NCI-H1417 (cell line): ENCODE data around the gene TGFBR3.
A peak's percentile ranks its signal among the peaks of the same experiment; 100 is the strongest.
"Not testable (repeated sequence)": the region's sequence is repeated elsewhere in the genome, so short reads cannot be mapped to it uniquely, and the experiment has no call there.

Experiments
- DNase-seq, 3 experiments: peaks; one replicate each; lab custom pipeline; 2025; lab: John Stamatoyannopoulos, UW

Gene TGFBR3

DNA sequence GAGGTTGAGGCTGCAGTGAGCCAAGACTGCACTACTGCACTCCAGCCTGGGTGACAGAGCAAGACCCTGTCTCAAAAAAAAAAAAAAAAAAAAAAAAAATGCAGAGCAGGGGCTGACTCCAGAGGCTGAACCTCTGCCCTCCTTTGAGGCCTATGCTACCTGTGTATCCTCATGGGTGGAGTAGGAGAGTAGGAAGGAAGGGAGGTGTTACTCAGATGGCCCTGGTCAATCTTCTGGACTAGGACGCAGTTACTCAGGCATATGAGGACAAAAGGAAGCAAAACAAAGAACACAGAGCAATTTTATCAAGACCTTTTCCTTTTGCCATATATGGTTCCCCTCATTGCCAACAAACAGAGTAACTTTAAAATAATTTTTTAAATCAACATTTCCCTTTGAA, 35.2 kb downstream of the TGFBR3 start:
- no peak for DNase-seq

DNA sequence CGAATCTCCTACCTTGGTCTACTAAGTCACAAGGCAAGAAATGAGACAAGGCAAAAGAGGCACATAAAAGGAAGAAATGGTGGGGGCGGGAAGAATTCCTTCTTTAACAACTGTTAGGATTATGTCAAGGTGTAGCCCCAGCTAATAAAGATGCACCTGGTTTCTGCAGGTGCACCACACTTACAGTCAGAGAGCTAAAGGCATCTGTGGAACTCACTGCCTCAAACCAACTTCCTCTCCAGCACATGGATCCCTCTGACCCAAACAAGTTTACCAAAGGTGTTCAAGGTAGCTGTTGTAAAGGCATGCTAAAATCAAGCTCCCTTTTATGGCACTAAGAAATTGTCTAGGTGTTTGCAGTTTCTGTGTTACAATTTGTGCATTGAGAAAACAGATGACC, 38.1 kb downstream of the TGFBR3 start:
- no peak for DNase-seq

DNA sequence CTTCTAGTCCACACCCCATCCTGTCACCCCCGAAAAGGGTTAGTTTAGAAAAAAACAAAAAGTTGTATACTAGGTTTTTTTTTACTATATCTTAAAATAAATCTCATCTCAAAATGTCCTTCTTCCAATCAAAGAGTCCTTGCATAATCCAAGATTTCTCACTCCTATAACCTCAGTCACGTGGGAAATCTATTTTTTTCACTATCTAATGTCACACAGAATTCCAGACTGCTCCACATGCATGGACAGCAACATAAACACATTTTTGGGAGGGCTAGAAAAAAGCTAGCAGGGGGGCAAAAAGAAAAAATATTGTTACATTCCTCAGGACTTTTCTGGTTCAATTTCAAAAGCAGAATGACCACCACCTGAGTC, 39.3 kb downstream of the TGFBR3 start:
- no peak for DNase-seq

- DNase-seq: peak; percentile 86 to 99 (median 90)
These were observed 39.8 kb downstream of the TGFBR3 start for GRCh38 chr1:91846007-91846638.

- peak in 1 of 3 experiments; percentile 45 for DNase-seq
These were observed 41.0 kb downstream of the TGFBR3 start for GRCh38 chr1:91844862-91845528.

- no peak for DNase-seq
These were observed 42.1 kb downstream of the TGFBR3 start for GRCh38 chr1:91843843-91844242.

- no peak for DNase-seq
These were observed 43.4 kb downstream of the TGFBR3 start for GRCh38 chr1:91842563-91842962.

GRCh38 chr1:91842056-91842455, 43.9 kb downstream of the TGFBR3 start:
- no peak for DNase-seq

GRCh38 chr1:91840276-91840675, 45.7 kb downstream of the TGFBR3 start:
- not testable (repeated sequence) for DNase-seq

DNA sequence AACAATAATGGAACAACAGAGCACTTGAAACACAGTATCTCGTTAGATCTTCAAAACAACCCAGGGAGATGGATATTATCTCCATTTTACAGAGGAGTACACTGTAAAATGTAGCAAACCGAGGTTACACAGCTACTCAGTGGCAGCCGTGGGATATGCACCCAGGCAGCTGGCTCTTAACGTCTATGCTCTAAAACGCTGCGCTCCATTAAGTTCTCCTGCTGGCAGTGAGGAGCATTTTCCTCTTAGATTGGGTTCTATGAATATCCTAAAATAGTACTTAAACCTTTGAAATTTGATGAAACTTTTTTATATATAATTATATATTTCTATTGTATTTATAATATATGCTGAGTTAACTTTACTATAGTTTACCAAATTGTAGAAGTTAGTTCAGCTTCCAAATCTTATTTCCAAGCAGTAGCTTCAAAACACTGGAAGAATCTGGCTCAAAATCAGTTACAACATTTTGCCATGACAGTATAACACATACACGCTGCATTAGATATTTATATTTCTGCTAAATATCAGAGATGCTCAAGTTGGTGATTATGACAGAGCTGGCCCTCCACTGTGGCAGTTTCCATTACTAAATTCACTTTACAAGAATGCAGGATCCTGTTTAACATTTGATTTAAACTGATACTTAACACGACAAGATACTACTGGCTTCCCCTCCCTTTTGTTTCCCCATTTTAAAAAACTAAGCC, 49.5 kb downstream of the TGFBR3 start:
- DNase-seq: peak in 1 of 3 experiments; percentile 48

- DNase-seq: no peak
These were observed 50.8 kb downstream of the TGFBR3 start for GRCh38 chr1:91835087-91835521.

DNA sequence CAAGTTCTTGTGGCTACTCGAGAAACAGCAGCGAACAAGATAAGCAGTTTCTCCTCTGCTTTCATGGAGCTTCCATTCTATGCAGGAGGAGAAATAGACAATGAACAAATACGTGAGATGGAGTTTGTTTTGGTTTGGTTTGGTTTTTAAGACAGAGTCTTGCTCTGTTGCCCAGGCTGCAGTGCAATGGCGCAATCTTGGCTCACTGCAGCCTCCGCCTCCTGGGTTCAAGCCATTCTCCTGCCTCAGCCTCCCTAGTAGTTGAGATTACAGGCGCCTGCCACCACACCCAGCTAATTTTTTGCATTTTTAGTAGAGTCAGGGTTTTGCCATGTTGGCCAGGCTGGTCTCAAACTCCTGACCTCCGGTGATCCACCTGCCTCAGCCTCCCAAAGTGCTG, 51.4 kb downstream of the TGFBR3 start:
- DNase-seq: not testable (repeated sequence)

GRCh38 chr1:91833946-91834345, 52.0 kb downstream of the TGFBR3 start:
- no peak for DNase-seq

- DNase-seq: peak in 1 of 3 experiments; percentile 40
These were observed 54.6 kb downstream of the TGFBR3 start for GRCh38 chr1:91831132-91831930.

GRCh38 chr1:91830242-91831131, 55.5 kb downstream of the TGFBR3 start:
- peak in 2 of 3 experiments; percentile 31 to 67 for DNase-seq

DNA sequence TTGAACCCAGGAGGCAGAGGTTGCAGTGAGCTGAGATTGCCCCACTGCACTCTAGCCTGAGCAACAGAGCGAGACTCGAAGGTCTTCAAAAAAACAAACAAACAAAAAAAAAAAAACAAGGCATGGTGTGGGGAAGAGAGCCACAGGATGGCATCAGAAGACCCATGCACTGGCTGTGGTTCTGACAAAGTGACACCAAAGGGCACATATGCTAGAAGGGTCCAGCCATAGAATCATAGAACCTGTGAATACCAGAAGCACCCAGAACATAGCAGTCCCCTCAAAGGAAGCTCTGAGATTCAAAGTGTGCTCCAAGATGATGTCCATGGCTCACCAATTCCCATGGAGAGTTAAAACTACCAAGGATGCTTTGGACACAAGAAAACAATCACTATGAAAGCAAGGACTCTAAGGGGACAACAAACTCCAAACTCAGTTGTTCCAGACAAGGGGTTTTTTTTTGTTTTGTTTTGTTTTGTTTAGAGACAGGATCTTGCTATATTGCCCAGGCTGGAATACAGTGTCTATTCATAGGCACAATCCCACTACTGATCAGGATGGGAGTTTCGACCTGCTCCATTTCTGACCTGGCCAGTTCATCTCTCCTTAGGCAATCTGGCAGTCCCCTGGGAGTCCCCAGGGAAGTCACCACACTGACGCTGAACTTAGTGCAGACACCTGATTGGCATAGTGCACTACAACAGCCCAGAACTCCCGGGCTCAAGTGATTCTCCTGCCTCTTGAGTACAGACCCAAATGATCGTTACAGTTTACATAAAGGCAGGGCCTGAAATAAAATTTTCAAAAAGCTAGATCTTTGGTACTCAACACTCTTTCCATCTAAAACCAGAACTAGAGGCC, 56.4 kb downstream of the TGFBR3 start:
- no peak for DNase-seq

- DNase-seq: no peak
These were observed 57.2 kb downstream of the TGFBR3 start for GRCh38 chr1:91828583-91829281.

GRCh38 chr1:91827459-91828321, 58.3 kb downstream of the TGFBR3 start:
- DNase-seq: no peak

GRCh38 chr1:91827087-91827458, 58.9 kb downstream of the TGFBR3 start:
- no peak for DNase-seq
